Measurements from ENCODE around the gene CASP14.
"Not testable (repeated sequence)": the region's sequence is repeated elsewhere in the genome, so short reads cannot be mapped to it uniquely, and the experiment has no call there.

DNA sequence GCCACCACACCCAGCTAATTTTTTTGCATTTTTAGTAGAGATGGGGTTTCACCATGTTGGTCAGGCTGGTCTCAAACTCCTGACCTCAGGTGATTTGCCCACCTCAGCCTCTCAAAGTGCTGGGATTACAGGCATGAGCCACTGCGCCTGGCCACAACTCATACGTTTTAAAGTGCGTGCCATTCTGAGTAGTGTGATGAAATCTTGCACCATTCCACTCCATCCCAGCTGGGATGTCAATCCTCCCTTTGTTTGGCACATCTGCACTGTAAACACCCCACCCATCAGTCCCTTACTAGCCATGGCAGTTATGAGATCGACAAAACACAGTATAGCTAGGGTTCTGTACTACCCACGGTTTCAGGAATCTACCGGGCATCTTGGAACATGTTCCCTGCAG is 48.7 kb downstream of the CASP14 start:
- not testable (repeated sequence) for TF ChIP-seq CTCF, POLR2A (IDR thresholded peaks at IDR 0.05)
